Measurements from ENCODE around the gene SLC30A3.

The SLC30A3 gene

DNA sequence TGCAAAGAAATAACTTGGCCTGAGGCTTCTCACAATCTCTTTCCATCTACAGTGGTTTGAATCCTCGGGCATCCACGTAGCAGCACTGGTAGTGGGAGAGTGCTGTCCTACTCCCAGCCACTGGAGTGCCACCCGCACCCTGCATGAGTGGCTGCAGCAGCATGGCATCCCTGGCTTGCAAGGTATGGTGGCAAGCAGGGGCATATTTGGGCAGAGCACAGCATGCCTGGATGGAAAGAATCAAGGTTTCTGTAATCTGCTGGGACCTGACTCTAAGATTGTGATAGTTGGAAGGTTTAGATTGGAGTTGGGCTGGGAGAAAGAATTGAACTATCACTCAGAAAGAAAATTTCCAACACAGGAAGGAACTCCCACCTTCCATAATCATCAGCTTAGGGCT lies 41.7 kb downstream of the SLC30A3 start:
- TF ChIP-seq, protein P1, sequence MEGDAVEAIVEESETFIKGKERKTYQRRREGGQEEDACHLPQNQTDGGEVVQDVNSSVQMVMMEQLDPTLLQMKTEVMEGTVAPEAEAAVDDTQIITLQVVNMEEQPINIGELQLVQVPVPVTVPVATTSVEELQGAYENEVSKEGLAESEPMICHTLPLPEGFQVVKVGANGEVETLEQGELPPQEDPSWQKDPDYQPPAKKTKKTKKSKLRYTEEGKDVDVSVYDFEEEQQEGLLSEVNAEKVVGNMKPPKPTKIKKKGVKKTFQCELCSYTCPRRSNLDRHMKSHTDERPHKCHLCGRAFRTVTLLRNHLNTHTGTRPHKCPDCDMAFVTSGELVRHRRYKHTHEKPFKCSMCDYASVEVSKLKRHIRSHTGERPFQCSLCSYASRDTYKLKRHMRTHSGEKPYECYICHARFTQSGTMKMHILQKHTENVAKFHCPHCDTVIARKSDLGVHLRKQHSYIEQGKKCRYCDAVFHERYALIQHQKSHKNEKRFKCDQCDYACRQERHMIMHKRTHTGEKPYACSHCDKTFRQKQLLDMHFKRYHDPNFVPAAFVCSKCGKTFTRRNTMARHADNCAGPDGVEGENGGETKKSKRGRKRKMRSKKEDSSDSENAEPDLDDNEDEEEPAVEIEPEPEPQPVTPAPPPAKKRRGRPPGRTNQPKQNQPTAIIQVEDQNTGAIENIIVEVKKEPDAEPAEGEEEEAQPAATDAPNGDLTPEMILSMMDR (IDR thresholded peaks at IDR 0.05; ENCODE audit: insufficient read depth, low read depth, low read length, missing control alignments): no peak
- no peak overlapping the region for H3K4me3 ChIP-seq (ENCODE audit: low read depth, low read length)
- no peak for DNase-seq (ENCODE audit: low read depth)

DNA sequence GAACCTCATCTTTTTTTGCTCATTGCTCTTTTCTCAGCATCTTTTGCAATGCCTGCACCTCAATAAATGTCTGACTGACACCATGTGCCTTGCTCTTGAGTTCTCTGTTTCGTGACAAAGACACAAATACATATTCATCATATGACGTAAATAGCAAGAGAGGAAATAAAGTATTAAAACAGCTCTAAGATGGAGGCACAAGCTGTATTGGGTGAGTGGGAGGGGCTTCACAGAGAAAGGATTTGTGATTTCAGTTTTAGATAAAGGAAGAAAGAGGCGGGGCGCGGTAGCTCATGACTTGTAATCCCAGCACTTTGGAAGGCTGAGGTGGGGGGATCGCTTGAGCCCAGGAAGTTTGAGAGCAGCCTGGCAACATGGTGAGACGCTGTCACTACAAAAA lies 42.8 kb downstream of the SLC30A3 start:
- no peak overlapping the region for H3K4me3 ChIP-seq (ENCODE audit: low read depth, low read length)
- DNase-seq (ENCODE audit: low read depth): no peak
- TF ChIP-seq, protein P1 (IDR thresholded peaks at IDR 0.05; ENCODE audit: insufficient read depth, low read depth, low read length, missing control alignments): no peak

DNA sequence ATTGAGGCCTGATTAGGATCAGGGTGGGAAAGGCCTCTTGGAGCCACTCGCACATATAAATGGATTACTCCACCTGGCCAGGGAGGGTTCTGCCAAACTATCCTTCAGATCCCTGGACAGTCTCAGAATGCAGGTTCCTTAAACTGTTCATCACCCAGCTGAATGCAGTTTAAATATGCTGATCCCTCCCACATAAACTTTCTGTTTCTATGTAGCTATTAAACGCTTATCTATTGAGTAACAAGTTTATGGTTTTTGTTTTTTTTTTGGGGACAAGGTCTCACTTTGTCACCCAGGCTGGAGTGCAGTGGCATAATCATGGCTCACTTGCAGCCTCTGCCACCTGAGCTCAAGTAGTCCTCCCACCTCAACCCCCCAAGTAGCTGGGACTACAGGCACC lies 43.8 kb downstream of the SLC30A3 start:
- no peak for DNase-seq (ENCODE audit: low read depth)
- no peak overlapping the region for H3K4me3 ChIP-seq (ENCODE audit: low read depth, low read length)
- TF ChIP-seq, protein P1 (IDR thresholded peaks at IDR 0.05; ENCODE audit: insufficient read depth, low read depth, low read length, missing control alignments): no peak

DNA sequence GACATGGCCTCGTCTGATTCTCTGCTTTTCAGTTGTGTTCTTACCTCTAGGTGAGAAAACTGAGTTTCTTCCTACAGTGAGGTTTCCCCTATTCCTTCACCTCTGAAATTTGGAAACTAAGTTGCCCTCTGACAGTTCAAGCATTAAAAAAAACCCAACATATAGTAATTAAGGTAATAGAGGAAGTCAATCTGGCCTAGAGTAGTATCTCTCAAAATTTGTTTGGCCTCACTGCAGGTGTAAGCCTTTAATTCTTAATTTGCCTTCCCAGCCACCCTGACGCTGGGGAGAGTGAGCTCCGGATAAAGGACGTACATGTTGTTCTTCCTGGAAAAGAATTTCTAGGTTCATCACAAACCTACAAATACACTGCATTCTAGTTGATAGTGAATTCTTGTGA lies 44.2 kb downstream of the SLC30A3 start:
- H3K4me3 ChIP-seq (ENCODE audit: low read depth, low read length): peak overlapping the region; percentile 97
- no peak for DNase-seq (ENCODE audit: low read depth)

DNA sequence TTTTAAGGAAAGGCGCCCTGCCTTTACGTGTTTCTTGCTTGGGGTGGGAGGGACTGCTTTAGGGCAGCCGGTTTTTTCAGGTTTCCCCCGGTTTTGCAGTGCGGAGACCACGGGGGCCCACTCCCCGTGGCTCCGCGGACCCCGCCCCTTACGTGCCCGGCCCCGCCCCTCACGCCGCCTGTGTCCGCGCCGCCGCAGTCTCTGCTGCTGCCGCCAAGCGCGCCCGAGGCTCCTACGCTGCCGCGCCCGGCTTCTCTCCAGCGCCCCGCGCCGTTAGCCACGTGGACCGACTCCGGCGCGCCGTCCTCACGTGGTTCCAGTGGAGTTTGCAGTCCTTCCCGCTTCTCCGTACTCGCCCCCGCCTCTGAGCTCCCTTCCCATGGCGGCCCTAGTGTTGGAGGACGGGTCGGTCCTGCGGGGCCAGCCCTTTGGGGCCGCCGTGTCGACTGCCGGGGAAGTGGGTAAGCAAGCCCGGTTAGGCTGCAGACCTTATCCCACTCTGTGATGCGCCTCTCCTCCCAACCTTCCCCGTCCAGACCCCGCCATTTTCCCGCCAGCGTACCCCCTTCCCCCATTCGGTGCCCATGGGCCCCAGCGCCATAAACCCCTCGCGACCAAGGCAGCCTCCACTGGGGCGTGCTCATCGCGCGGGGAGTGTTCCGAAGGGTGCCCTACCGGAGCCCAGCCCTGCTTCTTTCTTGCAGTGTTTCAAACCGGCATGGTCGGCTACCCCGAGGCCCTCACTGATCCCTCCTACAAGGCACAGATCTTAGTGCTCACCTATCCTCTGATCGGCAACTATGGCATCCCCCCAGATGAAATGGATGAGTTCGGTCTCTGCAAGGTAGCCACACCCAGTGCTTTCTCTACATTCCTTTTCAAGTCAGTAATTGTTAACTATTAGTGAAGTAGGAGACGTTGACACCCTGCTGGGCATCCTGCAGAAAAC lies 45.4 kb downstream of the SLC30A3 start, which contains the start of gene CAD:
Gene CAD, plus strand, starts transcription at position 197 of the 949 bp plus-strand sequence. Its CDS starts 183 bp downstream, at position 380.
- DNase-seq (ENCODE audit: low read depth): peak; percentile 94
- TF ChIP-seq, protein P1 (IDR thresholded peaks at IDR 0.05; ENCODE audit: insufficient read depth, low read depth, low read length, missing control alignments): peak; percentile 14

More for the DNA sequence above, 44.2 kb downstream of the SLC30A3 start:
- TF ChIP-seq, protein P1 (IDR thresholded peaks at IDR 0.05; ENCODE audit: insufficient read depth, low read depth, low read length, missing control alignments): no peak

DNA sequence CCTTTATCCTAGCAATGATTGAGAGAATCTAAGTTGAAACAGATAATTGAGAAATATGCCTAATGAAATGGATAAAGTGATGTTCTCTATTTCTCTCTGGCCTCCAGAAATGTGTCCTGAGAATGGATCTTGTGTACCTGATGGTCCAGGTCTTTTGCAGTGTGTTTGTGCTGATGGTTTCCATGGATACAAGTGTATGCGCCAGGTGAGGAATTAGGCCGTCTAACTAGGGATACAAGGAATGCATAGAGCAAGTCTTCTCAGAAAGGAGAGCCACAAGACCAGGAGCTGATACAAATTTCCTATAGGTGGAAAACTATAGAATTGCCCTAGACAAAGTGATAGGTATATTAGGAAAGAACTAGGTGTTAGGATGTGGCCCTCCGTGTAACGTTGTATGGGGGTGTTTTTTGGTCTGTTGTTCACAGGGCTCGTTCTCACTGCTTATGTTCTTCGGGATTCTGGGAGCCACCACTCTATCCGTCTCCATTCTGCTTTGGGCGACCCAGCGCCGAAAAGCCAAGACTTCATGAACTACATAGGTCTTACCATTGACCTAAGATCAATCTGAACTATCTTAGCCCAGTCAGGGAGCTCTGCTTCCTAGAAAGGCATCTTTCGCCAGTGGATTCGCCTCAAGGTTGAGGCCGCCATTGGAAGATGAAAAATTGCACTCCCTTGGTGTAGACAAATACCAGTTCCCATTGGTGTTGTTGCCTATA lies 46.3 kb downstream of the SLC30A3 start:
- TF ChIP-seq, protein P1 (IDR thresholded peaks at IDR 0.05; ENCODE audit: insufficient read depth, low read depth, low read length, missing control alignments): no peak
- DNase-seq (ENCODE audit: low read depth): no peak
- H3K4me3 ChIP-seq (ENCODE audit: low read depth, low read length): peak overlapping the region; percentile 97

More for the DNA sequence above, 45.4 kb downstream of the SLC30A3 start, which contains the start of gene CAD:
- H3K4me3 ChIP-seq (ENCODE audit: low read depth, low read length): peak within 1 kb of the TSS; percentile 97
